HepG2 (cell line): ENCODE results near the gene SSNA1. TPM values are rescaled to one million over a fixed set of nuclear protein-coding genes. Genes with fewer than 3 reads are reported as not detected.

Source experiments
- ATF7-NPFF ChIP-seq: sonication (generic); formaldehyde crosslinking; IDR thresholded peaks from 2 replicates; pipeline ENCODE4 v1.8.1; 2023; ENCODE audit warnings: mild to moderate bottlenecking, low read depth, missing genetic modification reagents, moderate library complexity
- CHD2 ChIP-seq: IDR thresholded peaks from 2 replicates; pipeline ENCODE4 v1.6.1; 2011; ENCODE audit warnings: low read depth, low read length, improper control_type of control experiment
- GATAD1 ChIP-seq: IDR thresholded peaks from 2 replicates; pipeline ENCODE4 v1.6.1; 2016; ENCODE audit warnings: missing genetic modification reagents, missing compliant biosample characterization
- IRX3 ChIP-seq: sonication (generic); formaldehyde crosslinking; IDR thresholded peaks from 2 replicates; pipeline ENCODE4 v1.8.1; 2023; ENCODE audit warnings: mild to moderate bottlenecking, low read depth, missing genetic modification reagents, borderline replicate concordance
- NKX3-1 ChIP-seq: sonication (generic); formaldehyde crosslinking; IDR thresholded peaks from 2 replicates; pipeline ENCODE4 v1.5.0; 2020; ENCODE audit warnings: missing genetic modification reagents
- RBFOX2 ChIP-seq: fragments of 200-400 bp; formaldehyde crosslinking; IDR thresholded peaks from 2 replicates; pipeline ENCODE4 v1.6.1; 2017; ENCODE audit warnings: low read depth, mild to moderate bottlenecking, low read length
- THAP9 ChIP-seq: sonication (generic); formaldehyde crosslinking; IDR thresholded peaks from 2 replicates; pipeline ENCODE4; 2020; ENCODE audit warnings: missing genetic modification reagents, mild to moderate bottlenecking, borderline replicate concordance
- ZNF12 ChIP-seq: sonication (generic); formaldehyde crosslinking; IDR thresholded peaks from 2 replicates; pipeline ENCODE4 v1.5.0; 2020; ENCODE audit warnings: missing genetic modification reagents
- ZNF331 ChIP-seq: sonication (generic); formaldehyde crosslinking; IDR thresholded peaks from 2 replicates; pipeline ENCODE4 v1.4.0; 2020; ENCODE audit warnings: missing genetic modification reagents
- ZNF432 ChIP-seq: sonication (generic); formaldehyde crosslinking; IDR thresholded peaks from 2 replicates; pipeline ENCODE4 v1.5.0; 2020; ENCODE audit warnings: missing genetic modification reagents, mild to moderate bottlenecking, borderline replicate concordance
- ZNF556 ChIP-seq: sonication (generic); formaldehyde crosslinking; IDR thresholded peaks from 2 replicates; pipeline ENCODE4 v1.4.0; 2020; ENCODE audit warnings: mild to moderate bottlenecking, missing genetic modification reagents, borderline replicate concordance
- ZNF557 ChIP-seq: sonication (generic); formaldehyde crosslinking; IDR thresholded peaks from 2 replicates; pipeline ENCODE4 v1.4.0; 2020; ENCODE audit warnings: missing genetic modification reagents
- ZNF567 ChIP-seq: sonication (generic); formaldehyde crosslinking; IDR thresholded peaks from 2 replicates; pipeline ENCODE4 v1.8.1; 2023; ENCODE audit warnings: mild to moderate bottlenecking, missing genetic modification reagents, borderline replicate concordance
- ZNF614 ChIP-seq: IDR thresholded peaks from 2 replicates; pipeline ENCODE4 v1.6.1; 2018; ENCODE audit warnings: missing biosample characterization, missing genetic modification reagents, inconsistent platforms, borderline replicate concordance
- ZNF639 ChIP-seq: conservative IDR thresholded peaks from 2 replicates; pipeline ENCODE4 v1.6.1; 2018; ENCODE audit warnings: missing genetic modification reagents
- ZNF775 ChIP-seq: sonication (generic); formaldehyde crosslinking; IDR thresholded peaks from 2 replicates; pipeline ENCODE4 v1.4.0; 2020; ENCODE audit warnings: missing genetic modification reagents, mild to moderate bottlenecking, moderate library complexity, borderline replicate concordance
- polyA plus RNA-seq, 8 experiments: library from polyadenylated mRNA; depleted of rRNA in 3 of 8; stranded (reverse) in 7 of 8; unstranded in 1 of 8; fragments of >200 nt; fragmentation: Illumina TruSeq in 4 of 8; extraction: Trizol in 4 of 8; gene quantifications; 2 replicates each; pipeline versions ENCODE4 v1.2.1 to v1.2.3, GENCODE V29; 2011 to 2016; ENCODE audit warnings: low read depth in 4 of 8, missing spikeins in 1 of 8, mixed read lengths in 1 of 8; ENCODE audit not compliant: insufficient read depth in 1 of 8
- total RNA-seq, 5 experiments: library from RNA; depleted of rRNA; stranded (reverse); fragments of >200 nt; fragmentation: Illumina TruSeq; extraction: Trizol; gene quantifications; 2 replicates each; pipeline ENCODE4 v1.2.3, GENCODE V29; 2016; ENCODE audit warnings: low read depth in 1 of 5
- TF ChIP-seq, protein P1 (sequence below): sonication (generic); formaldehyde crosslinking; conservative IDR thresholded peaks from 2 replicates; pipeline ENCODE4 v1.4.0; 2020; ENCODE audit warnings: missing genetic modification reagents
- TF ChIP-seq, protein P2 (sequence below): sonication (generic); formaldehyde crosslinking; IDR thresholded peaks from 2 replicates; pipeline ENCODE4 v1.4.0; 2020; ENCODE audit warnings: missing genetic modification reagents; ENCODE audit errors: not compliant biosample characterization
- TF ChIP-seq, protein P3 (sequence below): sonication (generic); formaldehyde crosslinking; IDR thresholded peaks from 2 replicates; pipeline ENCODE4 v1.4.0; 2020; ENCODE audit warnings: missing genetic modification reagents

Gene SSNA1
- total and polyA plus RNA-seq, 2 of the 13 experiments (the other 11 are each of a cell fraction or from before 2014, with no cell fraction given), result 35.9 to 49.4 TPM

DNA sequence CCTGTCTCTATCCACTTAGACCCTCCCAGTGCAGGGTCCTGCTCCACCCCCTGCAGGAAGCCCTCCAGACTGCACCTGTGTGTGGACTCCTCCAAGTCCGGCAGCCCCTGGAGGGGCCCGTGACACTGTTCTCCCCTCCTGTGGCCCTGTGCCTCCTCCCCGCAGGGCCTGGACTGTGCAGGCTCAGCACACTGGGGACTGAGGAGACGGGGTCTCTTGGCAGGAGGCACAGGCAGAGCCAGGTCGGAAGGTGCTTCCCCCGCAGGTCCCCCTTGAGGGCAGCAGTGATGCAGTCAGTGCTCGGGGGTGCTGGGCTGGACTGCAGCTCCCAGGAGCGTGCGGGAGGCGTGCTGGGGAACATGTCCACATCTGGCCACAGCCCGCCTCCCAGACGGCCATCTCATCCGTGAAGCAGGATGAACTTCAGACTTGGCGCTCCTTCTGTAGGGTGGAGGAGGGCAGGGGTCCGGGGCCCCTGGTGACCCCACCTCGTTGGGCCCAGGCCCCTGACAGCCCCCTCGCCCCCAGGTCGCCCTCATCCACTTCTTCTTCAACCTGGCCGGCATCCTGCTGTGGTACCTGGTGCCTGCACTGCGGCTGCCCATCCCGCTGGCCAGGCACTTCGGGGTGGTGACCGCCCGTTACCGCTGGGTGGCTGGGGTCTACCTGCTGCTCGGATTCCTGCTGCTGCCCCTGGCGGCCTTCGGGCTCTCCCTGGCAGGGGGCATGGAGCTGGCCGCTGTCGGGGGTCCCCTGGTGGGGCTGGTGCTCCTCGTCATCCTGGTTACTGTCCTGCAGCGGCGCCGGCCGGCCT is 47.2 kb downstream of the SSNA1 start (continued):
- TF ChIP-seq, protein P1, sequence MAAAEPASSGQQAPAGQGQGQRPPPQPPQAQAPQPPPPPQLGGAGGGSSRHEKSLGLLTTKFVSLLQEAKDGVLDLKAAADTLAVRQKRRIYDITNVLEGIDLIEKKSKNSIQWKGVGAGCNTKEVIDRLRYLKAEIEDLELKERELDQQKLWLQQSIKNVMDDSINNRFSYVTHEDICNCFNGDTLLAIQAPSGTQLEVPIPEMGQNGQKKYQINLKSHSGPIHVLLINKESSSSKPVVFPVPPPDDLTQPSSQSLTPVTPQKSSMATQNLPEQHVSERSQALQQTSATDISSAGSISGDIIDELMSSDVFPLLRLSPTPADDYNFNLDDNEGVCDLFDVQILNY (CRISPR knock-in tag), result no peak
- TF ChIP-seq ZNF432, result no peak
- no peak for TF ChIP-seq ZNF614 (CRISPR knock-in tag)
- no peak for TF ChIP-seq ZNF775 (CRISPR knock-in tag)
- TF ChIP-seq RBFOX2, result no peak
- 0 out of 2 replicates have a peak, but pooled peaks have one; percentile 41 for TF ChIP-seq IRX3 (CRISPR knock-in tag)
- TF ChIP-seq, protein P2, sequence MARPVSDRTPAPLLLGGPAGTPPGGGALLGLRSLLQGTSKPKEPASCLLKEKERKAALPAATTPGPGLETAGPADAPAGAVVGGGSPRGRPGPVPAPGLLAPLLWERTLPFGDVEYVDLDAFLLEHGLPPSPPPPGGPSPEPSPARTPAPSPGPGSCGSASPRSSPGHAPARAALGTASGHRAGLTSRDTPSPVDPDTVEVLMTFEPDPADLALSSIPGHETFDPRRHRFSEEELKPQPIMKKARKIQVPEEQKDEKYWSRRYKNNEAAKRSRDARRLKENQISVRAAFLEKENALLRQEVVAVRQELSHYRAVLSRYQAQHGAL (CRISPR knock-in tag), result peak; percentile 43
- TF ChIP-seq GATAD1 (CRISPR knock-in tag), result peak; percentile 66; the same call in 1 of the 2 replicates
- TF ChIP-seq THAP9 (CRISPR knock-in tag), result no peak
- no peak for TF ChIP-seq ZNF567 (CRISPR knock-in tag)
- no peak for TF ChIP-seq ZNF556
- TF ChIP-seq ZNF639 (CRISPR knock-in tag), result no peak
- TF ChIP-seq ZNF12 (CRISPR knock-in tag), result no peak
- TF ChIP-seq CHD2, result no peak
- TF ChIP-seq ZNF557 (CRISPR knock-in tag), result no peak
- TF ChIP-seq ATF7-NPFF (CRISPR knock-in tag), result peak; percentile 46; the same call in 1 of the 2 replicates
- TF ChIP-seq ZNF331 (CRISPR knock-in tag), result 0 out of 2 replicates have a peak, but pooled peaks have one; percentile 18
- TF ChIP-seq NKX3-1 (CRISPR knock-in tag), result peak; percentile 42; the same call in 1 of the 2 replicates
- TF ChIP-seq, protein P3, sequence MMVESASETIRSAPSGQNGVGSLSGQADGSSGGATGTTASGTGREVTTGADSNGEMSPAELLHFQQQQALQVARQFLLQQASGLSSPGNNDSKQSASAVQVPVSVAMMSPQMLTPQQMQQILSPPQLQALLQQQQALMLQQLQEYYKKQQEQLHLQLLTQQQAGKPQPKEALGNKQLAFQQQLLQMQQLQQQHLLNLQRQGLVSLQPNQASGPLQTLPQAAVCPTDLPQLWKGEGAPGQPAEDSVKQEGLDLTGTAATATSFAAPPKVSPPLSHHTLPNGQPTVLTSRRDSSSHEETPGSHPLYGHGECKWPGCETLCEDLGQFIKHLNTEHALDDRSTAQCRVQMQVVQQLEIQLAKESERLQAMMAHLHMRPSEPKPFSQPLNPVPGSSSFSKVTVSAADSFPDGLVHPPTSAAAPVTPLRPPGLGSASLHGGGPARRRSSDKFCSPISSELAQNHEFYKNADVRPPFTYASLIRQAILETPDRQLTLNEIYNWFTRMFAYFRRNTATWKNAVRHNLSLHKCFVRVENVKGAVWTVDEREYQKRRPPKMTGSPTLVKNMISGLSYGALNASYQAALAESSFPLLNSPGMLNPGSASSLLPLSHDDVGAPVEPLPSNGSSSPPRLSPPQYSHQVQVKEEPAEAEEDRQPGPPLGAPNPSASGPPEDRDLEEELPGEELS, result 0 out of 2 replicates have a peak, but pooled peaks have one; percentile 11
